PC-9 (cell line): ENCODE results near the gene MSH5. TPM values are rescaled to one million over a fixed set of nuclear protein-coding genes. Genes with fewer than 3 reads are reported as not detected.
A peak's percentile ranks its signal among the peaks of the same experiment; 100 is the strongest.

ENCODE experiments used
- BruUV-seq: library from RNA; stranded (reverse); fragments of 400-500 nt; replicated peaks from 2 replicates; lab custom pipeline; 2021; lab: Mats Ljungman, UMichigan
- CTCF ChIA-PET: fragments of 300-600 bp; sonication (Branson Sonifier 250); formaldehyde crosslinking; loops from one replicate; lab custom pipeline; 2022; ENCODE audit warnings: antibody characterized with exemption; lab: Charles Lee
- POLR2A ChIA-PET: fragments of 300-600 bp; sonication (Branson Sonifier 250); formaldehyde crosslinking; loops from one replicate; lab custom pipeline; 2022; ENCODE audit warnings: antibody characterized with exemption; ENCODE audit not compliant: unreplicated experiment; lab: Charles Lee
- DNase-seq, 2 experiments: peaks; one replicate each; pipeline versions ENCODE4 v3.0.0 to v3.0.0-alpha.2; 2015 to 2022; ENCODE audit warnings: mixed read lengths in 1 of 2
- H2AFZ ChIP-seq: fragments of 200-600 bp; sonication (generic); 2 replicates; pipeline ENCODE4 v1.8.1; 2017; ENCODE audit warnings: antibody characterized with exemption
- H3F3A ChIP-seq: fragments of 200-600 bp; sonication (generic); 2 replicates; pipeline ENCODE4 v1.8.1; 2017; ENCODE audit warnings: antibody characterized with exemption, mild to moderate bottlenecking, low read depth; ENCODE audit not compliant: insufficient read depth
- H3K27ac ChIP-seq: fragments of 200-600 bp; sonication (generic); 2 replicates; pipeline ENCODE4 v1.6.1; 2016; ENCODE audit warnings: mixed run types
- H3K27me3 ChIP-seq: fragments of 200-600 bp; sonication (generic); 2 replicates; pipeline ENCODE4 v1.6.1; 2016; ENCODE audit warnings: low read depth, mixed run types; ENCODE audit not compliant: insufficient read depth
- H3K36me3 ChIP-seq: fragments of 200-600 bp; sonication (generic); 2 replicates; pipeline ENCODE4 v1.6.1; 2016; ENCODE audit warnings: low read depth, mixed run types
- H3K4me1 ChIP-seq: fragments of 200-600 bp; sonication (generic); replicated peaks from 2 replicates; pipeline ENCODE4 v1.6.1; 2016; ENCODE audit warnings: mixed run types; ENCODE audit not compliant: insufficient read depth
- H3K4me2 ChIP-seq: fragments of 200-600 bp; sonication (generic); 2 replicates; pipeline ENCODE4 v1.6.1; 2017; ENCODE audit warnings: mixed run types
- H3K4me3 ChIP-seq: fragments of 200-600 bp; sonication (generic); 2 replicates; pipeline ENCODE4 v1.6.1; 2016; ENCODE audit warnings: mixed run types
- H3K79me2 ChIP-seq: fragments of 200-600 bp; sonication (generic); 2 replicates; pipeline ENCODE4 v1.6.1; 2017; ENCODE audit warnings: low read depth, mixed run types
- H3K9me2 ChIP-seq: fragments of 200-600 bp; sonication (generic); 2 replicates; pipeline ENCODE4 v1.8.1; 2017; ENCODE audit warnings: mild to moderate bottlenecking; ENCODE audit not compliant: insufficient read depth
- H3K9me3 ChIP-seq: fragments of 200-600 bp; sonication (generic); 2 replicates; pipeline ENCODE4 v1.8.1; 2016; ENCODE audit warnings: low read depth; ENCODE audit not compliant: insufficient read depth
- H4K20me1 ChIP-seq: fragments of 200-600 bp; sonication (generic); 2 replicates; pipeline ENCODE4 v1.8.1; 2017; ENCODE audit not compliant: insufficient read depth
- EZH2 ChIP-seq: fragments of 200-600 bp; sonication (generic); IDR thresholded peaks from 2 replicates; pipeline ENCODE4 v1.8.0; 2017; ENCODE audit warnings: antibody characterized with exemption, low read depth
- intact Hi-C: fragments of 100-400 bp; cut with micrococcal nuclease; formaldehyde crosslinking; loops from one replicate; pipeline ENCODE4 v1.10.0; 2022; ENCODE audit not compliant: unreplicated experiment
- total RNA-seq: library from RNA; stranded (reverse); gene quantifications from 2 replicates; pipeline ENCODE4 v1.2.3, GENCODE V29; 2021
- TF ChIP-seq, protein P1 (sequence below): fragments of 200-600 bp; sonication (generic); conservative IDR thresholded peaks from 2 replicates; pipeline ENCODE4 v1.6.1; 2017; ENCODE audit warnings: mixed run types, antibody characterized with exemption, mild to moderate bottlenecking, moderate library complexity

Gene MSH5
- total RNA-seq, 1 experiment from 2014 or later: 50.0 TPM

DNA sequence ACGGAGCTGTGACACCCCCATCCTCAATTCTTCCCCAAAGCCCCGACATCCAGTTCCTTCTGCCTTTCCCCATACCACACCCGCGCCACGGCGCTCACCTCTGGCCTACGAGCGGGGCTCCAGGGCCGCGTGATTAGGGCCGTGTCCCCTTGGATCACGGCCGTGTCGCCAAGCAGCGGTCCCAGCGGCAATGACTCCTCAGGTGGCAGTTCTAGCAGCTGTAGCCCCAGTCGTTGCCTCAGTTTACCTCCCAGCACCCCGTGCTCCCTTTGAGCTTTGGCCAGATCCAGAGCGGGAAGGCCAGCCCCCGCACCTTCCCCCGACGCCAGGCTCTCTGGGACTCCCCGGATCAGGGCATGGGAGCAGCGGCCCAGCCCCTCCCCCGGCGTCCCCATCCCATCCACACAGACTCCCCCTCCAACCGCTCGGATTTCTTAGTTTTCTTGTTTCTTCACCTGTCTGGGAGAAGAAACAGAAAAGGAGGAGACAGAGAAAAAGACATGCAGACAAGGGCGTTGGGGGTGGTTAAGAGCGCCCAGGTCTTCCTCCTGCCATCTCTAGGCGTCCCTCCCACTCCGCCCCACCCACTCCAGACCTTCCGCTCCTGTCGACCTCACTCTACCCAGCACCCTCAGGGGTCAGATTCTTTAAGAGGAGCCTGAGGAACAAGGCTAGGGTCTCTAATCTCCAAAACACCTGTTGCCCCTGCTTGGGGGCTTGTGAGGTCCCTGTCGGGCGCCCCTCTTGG, 10.9 kb upstream of the MSH5 start, which contains the start of gene DDAH2:
TSS of gene DDAH2 (minus strand) at position 533 of the 748 bp plus-strand sequence. CDS start at position 395, 138 bp downstream.
- peak within 1 kb of the TSS; percentile 73 for H3K4me2 ChIP-seq
- peaks cover 19% of the 10 kb centered on the region for H3K79me2 ChIP-seq
- peak within 1 kb of the TSS; percentile 78 for H2AFZ ChIP-seq
- H3K27ac ChIP-seq: no peak within 1 kb of the TSS
- peaks cover 58% of the 10 kb centered on the region for H3F3A ChIP-seq
- TF ChIP-seq, protein P1, sequence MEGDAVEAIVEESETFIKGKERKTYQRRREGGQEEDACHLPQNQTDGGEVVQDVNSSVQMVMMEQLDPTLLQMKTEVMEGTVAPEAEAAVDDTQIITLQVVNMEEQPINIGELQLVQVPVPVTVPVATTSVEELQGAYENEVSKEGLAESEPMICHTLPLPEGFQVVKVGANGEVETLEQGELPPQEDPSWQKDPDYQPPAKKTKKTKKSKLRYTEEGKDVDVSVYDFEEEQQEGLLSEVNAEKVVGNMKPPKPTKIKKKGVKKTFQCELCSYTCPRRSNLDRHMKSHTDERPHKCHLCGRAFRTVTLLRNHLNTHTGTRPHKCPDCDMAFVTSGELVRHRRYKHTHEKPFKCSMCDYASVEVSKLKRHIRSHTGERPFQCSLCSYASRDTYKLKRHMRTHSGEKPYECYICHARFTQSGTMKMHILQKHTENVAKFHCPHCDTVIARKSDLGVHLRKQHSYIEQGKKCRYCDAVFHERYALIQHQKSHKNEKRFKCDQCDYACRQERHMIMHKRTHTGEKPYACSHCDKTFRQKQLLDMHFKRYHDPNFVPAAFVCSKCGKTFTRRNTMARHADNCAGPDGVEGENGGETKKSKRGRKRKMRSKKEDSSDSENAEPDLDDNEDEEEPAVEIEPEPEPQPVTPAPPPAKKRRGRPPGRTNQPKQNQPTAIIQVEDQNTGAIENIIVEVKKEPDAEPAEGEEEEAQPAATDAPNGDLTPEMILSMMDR: peak; percentile 81
- TF ChIP-seq EZH2: no peak
- DNase-seq: no peak
- intact Hi-C loops: loop anchor here (1.0 kb wide), 2 partner anchors 9 to 40 kb away; no protein-coding TSS in a partner anchor
- H3K36me3 ChIP-seq: peaks cover 33% of the 10 kb centered on the region
- H4K20me1 ChIP-seq: peaks cover 24% of the 10 kb centered on the region
- no TSS peak for BruUV-seq
- peak within 1 kb of the TSS; percentile 81 for H3K4me3 ChIP-seq
- ChIA-PET POLR2A (interaction anchor here (0.5 kb wide), 2 partner anchors 169 kb away, joined by 3 to 5 read pairs; no protein-coding TSS in a partner anchor), CTCF (interaction anchor here (0.7 to 1.4 kb wide), 2 partner anchors 9 to 41 kb away, joined by 10 to 12 read pairs; no protein-coding TSS in a partner anchor)
- peaks cover 9% of the 10 kb centered on the region for H3K4me1 ChIP-seq
- H3K9me3 ChIP-seq: no peaks in the 10 kb centered on the region
- no peaks in the 10 kb centered on the region for H3K9me2 ChIP-seq
- no peaks in the 10 kb centered on the region for H3K27me3 ChIP-seq

DNA sequence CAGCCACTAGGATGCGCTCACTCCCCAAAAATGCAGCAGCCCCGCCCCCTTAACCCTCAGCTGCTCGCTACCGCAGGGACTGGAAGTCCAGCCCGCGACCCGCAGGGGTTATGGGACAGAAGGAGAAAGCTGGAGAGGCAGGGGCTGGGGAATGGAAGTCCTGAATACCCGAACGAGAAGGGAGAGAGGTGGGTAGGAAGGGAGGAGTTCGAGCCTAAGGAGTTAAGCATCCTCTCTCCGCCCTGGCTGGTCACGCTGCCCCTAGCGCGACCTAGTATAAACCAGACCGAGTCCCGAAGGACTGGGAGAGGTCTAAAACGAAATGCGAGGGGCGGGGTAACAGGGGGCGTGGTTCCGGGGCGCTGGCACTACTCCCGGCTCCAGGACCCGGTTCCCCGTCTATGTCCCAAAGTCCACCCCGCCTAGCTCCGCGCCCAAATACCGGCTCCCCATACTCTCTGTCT, 10.3 kb upstream of the MSH5 start:
- intact Hi-C loops: loop anchor here (1.0 kb wide), 2 partner anchors 9 to 40 kb away; no protein-coding TSS in a partner anchor
- peaks cover 37% of the 10 kb centered on the region for H3K36me3 ChIP-seq
- no peaks in the 10 kb centered on the region for H3K27me3 ChIP-seq
- peak; percentile 78 to 91 for DNase-seq
- ChIA-PET POLR2A (interaction anchor here (0.5 to 0.6 kb wide), 2 partner anchors 111 to 169 kb away, joined by 5 to 11 read pairs; no protein-coding TSS in a partner anchor), CTCF (interaction anchor here (1.4 kb wide), 1 partner anchor 40 kb away, joined by 10 read pairs; no protein-coding TSS in a partner anchor)
- H2AFZ ChIP-seq: peak overlapping the region; percentile 78
- H3K27ac ChIP-seq: no peak overlapping the region
- no peaks in the 10 kb centered on the region for H3K9me3 ChIP-seq
- peaks cover 29% of the 10 kb centered on the region for H4K20me1 ChIP-seq
- H3K79me2 ChIP-seq: peaks cover 25% of the 10 kb centered on the region
- no peaks in the 10 kb centered on the region for H3K9me2 ChIP-seq
- peaks cover 64% of the 10 kb centered on the region for H3F3A ChIP-seq
- H3K4me1 ChIP-seq: peaks cover 15% of the 10 kb centered on the region
- TF ChIP-seq EZH2: no peak
- TF ChIP-seq, protein P1: peak; percentile 6; the same call in 1 of the 2 replicates
- BruUV-seq: no TSS peak
- H3K4me2 ChIP-seq: peak overlapping the region; percentile 73
- H3K4me3 ChIP-seq: peak overlapping the region; percentile 81

DNA sequence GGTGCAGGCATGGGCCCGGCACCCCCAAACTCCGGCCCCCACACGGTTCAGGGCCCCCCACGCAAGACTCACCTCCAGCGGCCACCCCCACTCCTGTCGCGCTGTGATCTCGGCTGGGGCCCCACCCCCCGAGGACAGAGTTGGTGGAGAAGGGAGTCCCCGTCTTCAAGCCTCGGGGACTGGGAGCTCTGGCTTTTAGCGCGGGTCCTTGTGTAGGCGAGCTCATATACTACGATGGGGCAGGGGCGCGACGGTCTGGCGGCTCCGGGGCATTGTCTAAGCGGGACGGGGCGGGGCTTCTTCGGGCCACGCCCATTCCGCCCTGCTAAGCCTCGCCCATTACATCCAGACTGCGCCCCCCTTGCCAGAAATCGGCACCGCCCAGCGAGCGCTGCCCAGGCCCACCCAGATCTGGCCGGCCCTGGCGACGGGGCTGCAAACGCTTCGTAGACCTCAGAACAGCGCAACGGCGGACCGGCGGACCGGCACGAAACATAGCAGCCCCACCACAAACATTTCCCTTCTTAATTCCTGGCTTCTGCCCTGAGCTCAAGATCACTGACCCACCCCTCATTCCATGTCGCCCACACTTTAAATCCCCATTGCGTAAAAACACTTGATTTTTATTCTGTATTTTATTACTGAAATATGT, 9.7 kb upstream of the MSH5 start:
- Histone ChIP-seq H4K20me1 (peaks cover 29% of the 10 kb centered on the region), H3F3A (peaks cover 69% of the 10 kb centered on the region), H3K9me3 (no peaks in the 10 kb centered on the region), H3K79me2 (peaks cover 31% of the 10 kb centered on the region), H3K27me3 (no peaks in the 10 kb centered on the region), H3K4me2 (peak overlapping the region; percentile 73), H2AFZ (peak overlapping the region; percentile 78), H3K4me1 (peaks cover 15% of the 10 kb centered on the region), H3K27ac (no peak overlapping the region), H3K9me2 (no peaks in the 10 kb centered on the region), H3K4me3 (peak overlapping the region; percentile 81), H3K36me3 (peaks cover 37% of the 10 kb centered on the region)
- DNase-seq: peak; percentile 62 to 81
- BruUV-seq: no TSS peak
- intact Hi-C loops: loop anchor here (1.0 to 10.0 kb wide), 3 partner anchors 8 to 185 kb away; partner anchors contain the start of genes ATP6V1G2, DDX39B and NFKBIL1
- TF ChIP-seq, protein P1: no peak
- ChIA-PET CTCF (interaction anchor here (1.4 kb wide), 1 partner anchor 39 kb away, joined by 10 read pairs; no protein-coding TSS in a partner anchor), POLR2A (interaction anchor here (0.5 to 0.6 kb wide), 3 partner anchors 70 to 241 kb away, joined by 5 to 12 read pairs (median 11); no protein-coding TSS in a partner anchor)
